ENCODE results near the gene SSTR4.

DNA sequence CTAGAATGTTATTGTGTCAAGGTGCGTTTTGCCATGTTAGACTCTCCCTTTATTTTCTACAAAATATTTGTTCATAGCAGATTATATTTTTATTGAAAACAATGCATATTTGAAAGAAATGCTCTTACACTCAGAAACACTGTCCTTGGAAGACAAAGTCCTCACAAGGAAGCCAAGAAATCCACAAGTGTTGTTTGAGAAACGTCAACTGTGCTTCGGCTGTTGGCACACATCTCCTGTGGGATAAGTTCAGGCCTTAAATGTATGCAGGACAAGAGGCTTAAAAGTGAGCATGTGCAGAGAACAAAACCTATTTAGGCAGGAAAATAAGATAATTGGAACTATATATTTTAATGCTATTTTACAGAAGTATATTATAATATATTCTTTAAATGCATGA, 23.9 kb downstream of the SSTR4 start:
- no peak for TF ChIP-seq POLR2A (IDR thresholded peaks at IDR 0.05; ENCODE audit: low read depth, low read length)
- TF ChIP-seq POLR2AphosphoS5 (IDR thresholded peaks at IDR 0.05; ENCODE audit: low read depth, low read length), result no peak
- no peak for TF ChIP-seq TAF1 (IDR thresholded peaks at IDR 0.05; ENCODE audit: low read depth, low read length)
- no peak for TF ChIP-seq SPI1 (IDR thresholded peaks at IDR 0.05; ENCODE audit: low read depth, low read length)
